GM19238 (cell line): ENCODE data around the gene RNF123.

Experiments
- DNase-seq: peaks from one replicate; pipeline ENCODE4 v3.0.0; 2011; ENCODE audit warnings: low spot score; ENCODE audit not compliant: insufficient read length

The RNF123 gene

GRCh38 chr3:49701388-49702077 lies 12.2 kb downstream of the RNF123 start:
- DNase-seq = no peak

- DNase-seq = no peak
These were observed 13.3 kb downstream of the RNF123 start for GRCh38 chr3:49702672-49703071.

- DNase-seq = peak; percentile 81
These were observed 14.1 kb downstream of the RNF123 start for GRCh38 chr3:49703443-49703927.

GRCh38 chr3:49703956-49704355 lies 14.6 kb downstream of the RNF123 start:
- DNase-seq = no peak

- DNase-seq = no peak
These were observed 15.3 kb downstream of the RNF123 start for GRCh38 chr3:49704629-49705028.

- DNase-seq = no peak
These were observed 16.1 kb downstream of the RNF123 start for GRCh38 chr3:49705390-49705960.

- no peak for DNase-seq
These were observed 17.2 kb downstream of the RNF123 start for GRCh38 chr3:49706456-49707112.

GRCh38 chr3:49707113-49707480 lies 17.7 kb downstream of the RNF123 start:
- no peak for DNase-seq

- no peak for DNase-seq
These were observed 20.5 kb downstream of the RNF123 start for GRCh38 chr3:49709852-49710251.

GRCh38 chr3:49711489-49711888 lies 22.1 kb downstream of the RNF123 start:
- DNase-seq = no peak

GRCh38 chr3:49712166-49712565 lies 22.8 kb downstream of the RNF123 start:
- DNase-seq = no peak

GRCh38 chr3:49712631-49713317 lies 23.4 kb downstream of the RNF123 start:
- no peak for DNase-seq

- DNase-seq = no peak
These were observed 24.2 kb downstream of the RNF123 start for GRCh38 chr3:49713336-49714105.

GRCh38 chr3:49714728-49715550 lies 25.6 kb downstream of the RNF123 start:
- no peak for DNase-seq

- no peak for DNase-seq
These were observed 26.3 kb downstream of the RNF123 start for GRCh38 chr3:49715611-49716121.

- DNase-seq = no peak
These were observed 26.8 kb downstream of the RNF123 start for GRCh38 chr3:49716169-49716568.

- no peak for DNase-seq
These were observed 27.4 kb downstream of the RNF123 start for GRCh38 chr3:49716691-49717210.

- DNase-seq = no peak
These were observed 28.0 kb downstream of the RNF123 start for GRCh38 chr3:49717211-49717958.
